Right lobe of liver (tissue), 4 donors: Measurements from ENCODE around the gene TRAP1.

Source experiments
- POLR2A ChIP-seq: fragments of 450-650 bp; IDR thresholded peaks from one replicate; pipeline ENCODE4 v1.6.1; 2017; ENCODE audit warnings: antibody characterized with exemption, mild to moderate bottlenecking
- TF ChIP-seq, protein P1 (sequence below), 4 donors: fragments of 200-600 bp in 3 of 4; fragments of 450-650 bp in 1 of 4; IDR thresholded peaks; one replicate each; pipeline versions ENCODE4 v1.5.1 to v1.8.0; 2016 to 2022; ENCODE audit warnings: antibody characterized with exemption in 4 of 4, mild to moderate bottlenecking in 2 of 4
- donor health status: DM: no; HTN: no; CAD: no.
- donor health status: DM: no; HTN: no; CAD: no.
- donor health status: DM: no; HTN: yes; CAD: no.

- TF ChIP-seq, protein P1, sequence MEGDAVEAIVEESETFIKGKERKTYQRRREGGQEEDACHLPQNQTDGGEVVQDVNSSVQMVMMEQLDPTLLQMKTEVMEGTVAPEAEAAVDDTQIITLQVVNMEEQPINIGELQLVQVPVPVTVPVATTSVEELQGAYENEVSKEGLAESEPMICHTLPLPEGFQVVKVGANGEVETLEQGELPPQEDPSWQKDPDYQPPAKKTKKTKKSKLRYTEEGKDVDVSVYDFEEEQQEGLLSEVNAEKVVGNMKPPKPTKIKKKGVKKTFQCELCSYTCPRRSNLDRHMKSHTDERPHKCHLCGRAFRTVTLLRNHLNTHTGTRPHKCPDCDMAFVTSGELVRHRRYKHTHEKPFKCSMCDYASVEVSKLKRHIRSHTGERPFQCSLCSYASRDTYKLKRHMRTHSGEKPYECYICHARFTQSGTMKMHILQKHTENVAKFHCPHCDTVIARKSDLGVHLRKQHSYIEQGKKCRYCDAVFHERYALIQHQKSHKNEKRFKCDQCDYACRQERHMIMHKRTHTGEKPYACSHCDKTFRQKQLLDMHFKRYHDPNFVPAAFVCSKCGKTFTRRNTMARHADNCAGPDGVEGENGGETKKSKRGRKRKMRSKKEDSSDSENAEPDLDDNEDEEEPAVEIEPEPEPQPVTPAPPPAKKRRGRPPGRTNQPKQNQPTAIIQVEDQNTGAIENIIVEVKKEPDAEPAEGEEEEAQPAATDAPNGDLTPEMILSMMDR (IDR thresholded peaks at IDR 0.05): no peak
- TF ChIP-seq POLR2A: no peak
Measured at GRCh38 chr16:3726021-3726687, 8.8 kb upstream of the TRAP1 start.
